ENCODE measurements around the gene MEOX1.

The MEOX1 gene

DNA sequence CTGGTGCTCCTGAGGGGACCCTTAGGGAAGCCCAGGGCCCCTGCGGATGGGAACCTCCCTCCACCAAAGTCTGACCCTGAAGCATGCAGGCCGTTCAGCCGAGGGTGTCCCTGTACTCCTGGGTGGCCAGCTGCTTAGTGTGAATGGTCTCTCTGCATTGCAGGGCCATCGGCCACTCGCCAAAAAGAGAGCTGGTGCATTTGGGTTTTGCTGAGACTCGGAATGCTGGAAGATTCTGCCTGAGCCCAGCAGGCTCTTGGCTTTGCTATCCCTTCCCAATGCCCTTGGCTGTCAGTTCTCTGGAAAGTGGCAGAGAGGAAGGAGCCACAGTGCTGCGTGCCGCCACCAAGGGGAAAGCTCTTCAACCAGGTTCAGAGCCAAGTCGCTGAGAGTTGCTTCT, 2.8 kb downstream of the MEOX1 start:
- DNase-seq (ENCODE audit: low read depth in 2 of 2), result no peak

DNA sequence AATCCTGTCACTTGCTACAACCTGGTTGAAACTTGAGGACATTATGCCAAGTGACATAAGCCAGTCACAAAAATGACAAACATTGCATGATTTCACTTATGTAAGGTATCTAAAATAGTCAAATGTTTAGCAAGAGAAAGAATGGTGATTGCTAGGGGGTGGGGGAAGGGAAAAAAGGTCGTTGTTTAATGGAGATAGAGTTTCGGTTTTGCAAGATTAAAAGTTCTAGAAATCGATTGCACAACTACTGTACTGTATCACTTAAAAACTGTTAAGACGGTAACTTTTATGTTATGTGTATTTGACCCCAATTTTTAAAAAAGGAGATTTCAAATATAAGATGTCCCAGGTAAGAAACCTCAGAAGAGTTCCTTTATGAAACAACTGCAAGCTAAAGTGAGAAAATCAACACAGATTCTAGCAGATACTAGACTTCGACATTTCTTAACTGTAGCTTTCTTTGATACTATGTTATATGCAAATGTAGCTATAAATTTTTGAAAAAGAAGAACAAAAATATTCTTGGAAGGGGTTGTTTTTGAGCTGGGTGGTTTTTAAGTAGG, 5.9 kb downstream of the MEOX1 start:
- DNase-seq (ENCODE audit: low read depth in 2 of 2), result no peak

DNA sequence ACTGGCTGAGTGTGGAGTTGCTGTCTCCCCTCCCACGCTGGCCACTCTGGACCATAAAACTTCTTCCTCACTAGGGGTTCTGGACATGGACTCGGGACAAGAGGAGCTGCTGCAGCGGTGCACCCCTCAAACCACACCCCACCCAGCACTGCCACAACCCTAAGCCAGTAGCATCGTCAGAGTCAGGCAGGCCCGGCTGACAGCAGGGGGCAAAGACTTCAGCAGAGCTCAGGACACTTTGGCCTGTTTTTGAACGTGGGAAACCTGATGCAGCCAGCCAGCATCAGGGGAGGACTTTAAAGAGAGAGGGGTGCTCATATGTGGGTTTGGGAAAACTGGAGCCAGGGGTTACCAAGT, 9.6 kb downstream of the MEOX1 start:
- DNase-seq (ENCODE audit: low read depth in 2 of 2), result no peak

- DNase-seq (ENCODE audit: low read depth in 2 of 2), result no peak
Measured at GRCh38 chr17:43650471-43650870, 11.3 kb downstream of the MEOX1 start.

GRCh38 chr17:43648916-43649315, 12.8 kb downstream of the MEOX1 start:
- DNase-seq (ENCODE audit: low read depth in 2 of 2), result no peak

DNA sequence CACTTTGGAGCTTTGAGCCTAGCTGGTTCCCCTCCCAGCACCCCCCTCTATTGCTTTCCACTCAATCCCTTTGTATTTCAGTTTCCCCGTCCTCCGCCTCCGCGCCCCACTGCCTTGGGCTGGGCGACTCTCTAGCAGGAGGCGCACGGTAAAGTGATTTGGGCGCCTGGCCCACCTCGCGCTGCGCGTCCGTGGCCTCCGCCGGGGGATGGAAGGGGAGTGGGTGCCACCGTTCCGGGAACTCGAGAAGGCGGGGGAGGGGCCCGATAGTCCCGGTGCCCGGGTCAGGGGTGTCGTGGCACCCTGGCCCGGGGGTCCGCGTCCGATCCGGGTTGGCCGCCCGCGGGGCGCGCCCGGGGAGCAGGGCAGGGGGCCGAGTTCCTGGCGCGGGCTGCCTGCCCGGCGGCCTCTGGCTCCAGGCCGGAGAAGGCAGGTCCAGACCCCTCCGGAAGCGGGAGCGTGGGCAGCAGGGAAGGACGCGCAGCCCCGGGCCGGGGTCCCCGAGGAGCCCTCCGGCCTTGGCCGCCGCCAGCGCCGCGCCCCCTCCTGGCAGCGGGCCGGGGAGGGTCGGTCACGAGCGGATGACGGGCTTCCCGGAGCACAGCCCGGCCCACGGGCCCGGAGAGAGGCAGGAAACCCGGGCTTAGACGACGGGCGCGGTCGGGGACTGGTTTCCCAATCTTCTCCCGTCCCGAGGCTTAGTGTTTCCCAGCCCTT, 15.8 kb downstream of the MEOX1 start:
- DNase-seq (ENCODE audit: low read depth in 2 of 2), result no peak

DNA sequence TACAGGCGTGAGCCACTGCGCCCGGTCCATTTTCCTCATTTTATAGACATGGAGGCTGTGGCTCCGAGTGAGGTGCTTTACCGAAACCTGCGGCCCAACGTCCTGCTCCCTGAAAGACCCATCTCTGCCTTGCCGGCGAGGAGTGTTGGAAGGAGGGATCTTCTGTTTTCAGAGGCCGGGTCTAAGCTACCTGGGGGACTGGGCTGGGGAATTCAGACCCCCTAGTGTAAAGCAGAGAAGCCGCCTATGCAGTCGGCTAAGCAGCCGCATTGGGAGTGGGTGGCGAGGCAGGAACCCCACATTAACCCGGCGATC, 16.3 kb downstream of the MEOX1 start:
- no peak for DNase-seq (ENCODE audit: low read depth in 2 of 2)

GRCh38 chr17:43644081-43644480, 17.6 kb downstream of the MEOX1 start:
- DNase-seq (ENCODE audit: low read depth in 2 of 2), result no peak

- DNase-seq (ENCODE audit: low read depth in 2 of 2), result no peak
Measured at GRCh38 chr17:43641416-43641815, 20.3 kb downstream of the MEOX1 start.

- DNase-seq (ENCODE audit: low read depth in 2 of 2), result no peak
Measured at GRCh38 chr17:43640491-43641252, 21.1 kb downstream of the MEOX1 start.

- no peak for DNase-seq (ENCODE audit: low read depth in 2 of 2)
Measured at GRCh38 chr17:43637563-43638323, 24.0 kb downstream of the MEOX1 start.

- no peak for DNase-seq (ENCODE audit: low read depth in 2 of 2)
Measured at GRCh38 chr17:43636426-43636825, 25.3 kb downstream of the MEOX1 start.

DNA sequence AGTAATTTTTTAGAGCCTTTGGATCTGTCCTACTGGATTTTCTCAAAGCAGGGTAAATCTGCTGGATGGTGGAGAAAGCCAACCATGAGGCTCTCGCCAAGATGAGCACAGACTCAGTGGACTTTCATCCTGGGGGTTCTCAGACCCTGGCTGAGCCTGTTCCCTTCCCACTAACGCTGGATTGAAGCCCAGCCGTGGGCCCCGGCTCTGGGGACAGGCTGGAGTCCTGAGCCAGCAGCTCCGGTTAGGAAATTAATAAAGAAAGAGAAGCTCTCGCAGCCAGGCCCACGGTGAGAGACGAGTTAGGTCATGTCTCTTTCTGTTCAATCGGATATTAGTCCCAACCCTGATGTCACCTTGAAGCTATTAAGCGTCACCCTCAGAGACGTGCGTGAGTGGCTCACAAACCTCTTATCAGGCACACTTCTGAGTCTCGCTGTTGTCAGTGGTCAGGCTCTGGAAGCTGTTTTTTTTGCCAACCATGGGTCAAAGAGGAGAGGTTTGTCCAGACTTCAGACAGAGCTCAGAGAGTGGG, 27.1 kb downstream of the MEOX1 start:
- DNase-seq (ENCODE audit: low read depth in 2 of 2), result no peak

DNA sequence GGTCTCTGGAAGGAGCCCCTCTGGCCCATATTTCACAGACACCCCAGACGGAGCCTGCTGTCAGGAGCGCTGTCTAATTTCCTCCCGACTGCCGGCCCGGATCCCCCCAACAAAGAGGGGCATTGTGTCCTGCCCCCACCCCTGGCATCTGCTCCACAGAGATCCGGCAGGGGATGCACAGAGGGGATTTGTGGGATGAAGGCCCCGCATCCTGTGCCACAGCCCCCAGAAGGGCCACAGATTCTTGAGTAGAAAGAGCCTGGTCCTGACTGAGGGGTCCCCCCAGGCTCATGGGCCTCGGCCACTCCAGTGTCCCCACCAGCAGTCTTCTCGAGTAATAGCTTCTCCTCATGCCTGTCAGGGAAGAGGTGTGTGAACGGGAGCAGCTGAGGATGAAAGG, 29.5 kb downstream of the MEOX1 start:
- no peak for DNase-seq (ENCODE audit: low read depth in 2 of 2)

GRCh38 chr17:43631429-43631828, 30.3 kb downstream of the MEOX1 start:
- no peak for DNase-seq (ENCODE audit: low read depth in 2 of 2)

GRCh38 chr17:43628089-43628650, 33.6 kb downstream of the MEOX1 start:
- DNase-seq (ENCODE audit: low read depth in 2 of 2), result no peak

DNA sequence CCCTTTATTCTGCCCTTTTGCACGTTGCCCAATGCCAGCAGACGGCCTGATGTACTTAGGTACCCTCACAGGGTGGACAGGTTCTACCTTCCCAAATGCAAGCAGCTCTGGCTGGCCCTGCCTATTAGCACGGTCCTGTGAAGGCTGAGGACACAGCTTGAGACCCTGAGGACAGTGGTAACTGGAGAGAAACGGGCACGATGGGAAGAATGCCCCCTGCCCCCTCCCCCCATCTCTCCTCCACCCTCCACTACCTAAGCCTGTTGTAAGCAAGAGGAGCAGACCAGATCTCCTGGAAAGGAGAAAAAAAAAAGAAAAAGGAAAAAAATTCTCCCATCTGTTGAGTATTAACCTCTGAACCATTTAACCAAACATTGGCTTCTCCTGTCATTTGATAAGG, 34.1 kb downstream of the MEOX1 start:
- DNase-seq (ENCODE audit: low read depth in 2 of 2), result no peak

- DNase-seq (ENCODE audit: low read depth in 2 of 2), result no peak
Measured at GRCh38 chr17:43626023-43626422, 35.7 kb downstream of the MEOX1 start.

- DNase-seq (ENCODE audit: low read depth in 2 of 2), result no peak
Measured at GRCh38 chr17:43625606-43626005, 36.1 kb downstream of the MEOX1 start.

GRCh38 chr17:43620581-43620980, 41.1 kb downstream of the MEOX1 start:
- DNase-seq (ENCODE audit: low read depth in 2 of 2), result no peak

DNA sequence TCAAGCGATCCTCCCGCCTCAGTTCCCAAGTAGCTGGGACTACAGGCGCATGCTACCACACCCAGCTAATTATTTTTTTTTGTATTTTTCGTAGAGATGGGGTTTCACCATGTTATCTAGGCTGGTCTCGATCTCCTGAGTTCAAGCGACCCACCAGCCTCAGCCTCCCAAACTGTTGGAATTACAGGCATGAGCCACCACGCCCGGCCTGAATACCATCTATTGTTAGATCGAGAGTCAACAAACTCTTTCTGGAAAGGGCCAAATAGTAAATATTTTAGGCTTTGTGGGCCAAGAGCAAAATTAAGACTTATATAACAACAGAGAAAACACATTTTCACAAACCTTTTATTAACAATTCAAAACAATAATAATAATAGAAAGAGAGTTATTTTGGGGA, 41.6 kb downstream of the MEOX1 start:
- no peak for DNase-seq (ENCODE audit: low read depth in 2 of 2)

- DNase-seq (ENCODE audit: low read depth in 2 of 2), result no peak
Measured at GRCh38 chr17:43619705-43620104, 42.0 kb downstream of the MEOX1 start.
